Fibroblast of villous mesenchyme (primary cell): Measurements from ENCODE around the gene COX4I1. TPM values are rescaled to one million over a fixed set of nuclear protein-coding genes. Genes with fewer than 3 reads are reported as not detected.

ENCODE experiments used
- DNase-seq: peaks from one replicate; pipeline ENCODE4 v3.0.0-alpha.2; 2010; ENCODE audit warnings: low read depth
- H3K4me3 ChIP-seq: 2 replicates; pipeline ENCODE4 v1.5.1; 2011; ENCODE audit warnings: low read depth, mild to moderate bottlenecking, low read length
- CTCF ChIP-seq: IDR thresholded peaks from 2 replicates; pipeline ENCODE4 v1.5.1; 2012; ENCODE audit warnings: low read depth, mild to moderate bottlenecking, low read length; ENCODE audit not compliant: insufficient read depth
- total RNA-seq: library from RNA; depleted of rRNA; stranded (reverse); fragments of >200 nt; gene quantifications from 2 replicates; pipeline ENCODE4 v1.2.3, GENCODE V29; 2012

The COX4I1 gene
- total RNA-seq, 1 donor = 258 TPM

DNA sequence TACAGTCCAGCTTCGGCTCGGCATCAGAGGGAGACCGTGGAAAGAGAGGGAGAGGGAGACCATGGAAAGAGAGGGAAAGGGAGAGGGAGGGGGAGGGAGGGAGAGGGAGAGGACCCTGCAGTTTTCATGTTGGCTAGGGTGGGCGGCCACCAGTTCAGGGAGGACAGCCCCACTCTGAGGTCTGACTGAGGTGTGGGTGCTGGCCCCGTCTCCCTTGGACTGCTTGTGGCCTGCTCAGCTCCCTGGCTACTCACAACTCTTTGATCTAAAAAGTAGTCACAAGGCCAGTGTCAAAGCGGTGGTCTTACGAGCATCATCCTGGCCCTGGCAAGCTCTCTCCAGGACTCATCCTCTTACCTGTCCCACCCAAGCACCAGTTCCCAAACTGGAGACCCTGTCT is 9.4 kb downstream of the COX4I1 start:
- no peak for TF ChIP-seq CTCF

DNA sequence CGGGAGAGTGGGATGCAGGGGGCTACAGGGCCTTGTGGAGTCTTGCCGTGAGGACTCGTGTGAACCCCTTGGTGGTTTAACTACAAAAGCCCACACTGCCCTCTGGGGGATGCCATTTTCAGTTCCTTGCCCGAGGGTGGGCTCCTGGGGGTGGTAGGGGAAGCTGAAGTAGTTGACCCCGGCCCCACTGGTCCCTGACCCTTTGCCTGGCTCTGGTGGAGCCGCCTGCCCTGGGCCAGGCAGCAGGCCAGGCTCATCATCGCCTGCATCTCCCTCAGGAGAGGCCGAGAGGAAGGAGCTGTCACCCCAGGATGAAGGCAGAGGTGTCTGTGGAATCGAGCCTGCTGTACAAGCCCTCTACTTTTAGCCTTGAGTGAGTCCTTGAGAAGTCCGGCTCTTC is 10.2 kb downstream of the COX4I1 start:
- H3K4me3 ChIP-seq = no peak overlapping the region
- no peak for TF ChIP-seq CTCF
- no peak for DNase-seq

More for the DNA sequence above, 9.4 kb downstream of the COX4I1 start:
- no peak for DNase-seq
- no peak overlapping the region for H3K4me3 ChIP-seq

- no peak for TF ChIP-seq CTCF
- H3K4me3 ChIP-seq = no peak overlapping the region
- DNase-seq = no peak
These were observed 10.7 kb downstream of the COX4I1 start for GRCh38 chr16:85810097-85810741.

GRCh38 chr16:85810742-85811115 is 11.2 kb downstream of the COX4I1 start:
- no peak overlapping the region for H3K4me3 ChIP-seq
- no peak for DNase-seq
- no peak for TF ChIP-seq CTCF

DNA sequence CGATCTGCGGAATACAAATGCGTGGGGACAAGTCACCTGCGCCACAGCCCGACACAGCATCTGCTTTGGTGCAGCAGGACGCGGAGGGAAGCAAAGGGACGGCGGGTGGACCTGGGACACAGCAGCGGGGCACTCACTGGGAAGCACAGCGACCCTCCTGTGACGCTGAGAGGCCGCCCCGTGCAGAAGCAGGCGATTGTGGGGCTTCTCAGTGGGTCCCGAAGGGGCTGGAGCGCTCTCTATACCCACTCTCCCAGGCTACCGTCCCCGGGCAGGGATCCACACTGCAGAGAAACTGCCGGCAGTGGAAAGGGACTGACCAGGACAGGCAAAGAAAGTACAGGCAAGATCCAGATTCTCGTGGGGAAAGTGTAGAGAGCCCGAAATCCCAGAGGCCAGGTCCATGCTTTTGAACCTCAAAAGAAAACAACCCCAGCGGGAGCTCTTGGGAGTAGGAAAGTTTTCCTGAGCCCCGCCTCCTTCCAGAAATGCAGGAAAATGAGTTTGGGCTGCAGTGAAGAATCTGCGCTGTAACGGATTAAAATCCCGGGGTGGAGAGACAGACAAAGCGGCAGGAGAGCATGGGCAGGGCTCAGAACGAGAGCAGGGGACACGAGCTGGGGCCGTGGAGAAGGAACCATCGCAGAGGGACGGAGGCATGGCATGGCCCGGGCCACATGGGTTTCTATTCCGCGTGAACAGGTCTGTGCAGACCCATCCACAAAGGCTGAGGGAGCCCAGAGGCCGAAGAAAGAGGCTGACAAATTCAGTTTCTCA is 12.7 kb downstream of the COX4I1 start:
- DNase-seq = no peak
- H3K4me3 ChIP-seq = no peak overlapping the region
- TF ChIP-seq CTCF = no peak

GRCh38 chr16:85812811-85813700 is 13.6 kb downstream of the COX4I1 start:
- TF ChIP-seq CTCF = no peak
- no peak overlapping the region for H3K4me3 ChIP-seq
- no peak for DNase-seq
